HEK293 (cell line): ENCODE results near the gene STARD4.

ENCODE experiments used
- CTCF ChIP-seq: fragments of 450-650 bp; formaldehyde crosslinking; IDR thresholded peaks from 2 replicates; pipeline ENCODE4 v1.5.1; 2016; ENCODE audit warnings: missing biosample characterization, missing genetic modification characterization
- GFI1B ChIP-seq: fragments of 450-650 bp; formaldehyde crosslinking; IDR thresholded peaks from 2 replicates; pipeline ENCODE4 v1.5.1; 2016; ENCODE audit warnings: missing biosample characterization, missing genetic modification characterization
- PBX3 ChIP-seq: sonication (generic); formaldehyde crosslinking; IDR thresholded peaks from 2 replicates; pipeline ENCODE4 v1.8.1; 2022; ENCODE audit warnings: mild to moderate bottlenecking, moderate library complexity, missing genetic modification reagents
- ZFHX2 ChIP-seq: fragments of 450-650 bp; formaldehyde crosslinking; conservative IDR thresholded peaks from 2 replicates; pipeline ENCODE4 v1.5.1; 2016; ENCODE audit warnings: missing biosample characterization, missing genetic modification characterization
- ZNF114 ChIP-seq: fragments of 450-650 bp; formaldehyde crosslinking; IDR thresholded peaks from 2 replicates; pipeline ENCODE4 v1.5.0; 2017; ENCODE audit warnings: missing biosample characterization, missing genetic modification characterization
- ZNF18 ChIP-seq: fragments of 450-650 bp; formaldehyde crosslinking; IDR thresholded peaks from 2 replicates; pipeline ENCODE4 v1.5.1; 2016; ENCODE audit warnings: missing biosample characterization, missing genetic modification characterization
- ZNF248 ChIP-seq: fragments of 450-650 bp; formaldehyde crosslinking; IDR thresholded peaks from 2 replicates; pipeline ENCODE4 v1.5.1; 2017; ENCODE audit warnings: missing biosample characterization, missing genetic modification characterization
- ZNF341 ChIP-seq: fragments of 450-650 bp; formaldehyde crosslinking; IDR thresholded peaks from 2 replicates; pipeline ENCODE4; 2016; ENCODE audit warnings: low read depth, missing biosample characterization, missing genetic modification characterization
- ZNF639 ChIP-seq: fragments of 450-650 bp; formaldehyde crosslinking; IDR thresholded peaks from 2 replicates; pipeline ENCODE4 v1.5.1; 2016; ENCODE audit warnings: missing biosample characterization, missing genetic modification characterization

GRCh38 chr5:111550282-111551020 lies 38.1 kb upstream of the STARD4 start:
- peak; percentile 25; the same call in 1 of the 2 replicates for TF ChIP-seq CTCF (tag by site-specific recombination)
- no peak for TF ChIP-seq ZNF114 (tag by site-specific recombination)
- TF ChIP-seq ZNF639: no peak
- no peak for TF ChIP-seq PBX3 (CRISPR knock-in tag)
- TF ChIP-seq ZNF341 (tag by site-specific recombination): no peak
- TF ChIP-seq ZFHX2 (tag by site-specific recombination): no peak
- TF ChIP-seq ZNF18 (tag by site-specific recombination): no peak
- no peak for TF ChIP-seq ZNF248 (tag by site-specific recombination)
- TF ChIP-seq GFI1B: no peak
